GM12878 (cell line): ENCODE data around the gene CDCP2. TPM values are rescaled to one million over a fixed set of nuclear protein-coding genes. Genes with fewer than 3 reads are reported as not detected.

Source experiments
- ATAC-seq: fragments of 200-7000 bp; cut with Tn5 transposase; 3 replicates; pipeline ENCODE4 v1.9.1; 2020; ENCODE audit warnings: mild to moderate bottlenecking, moderate library complexity
- BruUV-seq: library from RNA; stranded (reverse); fragments of 400-500 nt; replicated peaks from 2 replicates; lab custom pipeline; 2021; lab: Mats Ljungman, UMichigan
- CTCF ChIA-PET: fragments of 300-600 bp; sonication (Branson Sonifier 250); formaldehyde crosslinking; extraction: SDS; loops from one replicate; lab custom pipeline; 2021; ENCODE audit warnings: inconsistent platforms; lab: Yijun Ruan, JAX
- POLR2A ChIA-PET: fragments of 350-600 bp; formaldehyde crosslinking; extraction: SDS; loops from one replicate; lab custom pipeline; 2021; ENCODE audit warnings: inconsistent platforms; lab: Charles Lee
- RAD21 ChIA-PET: fragments of 300-600 bp; sonication (Branson Sonifier 250); formaldehyde crosslinking; loops from one replicate; lab custom pipeline; 2023; ENCODE audit warnings: antibody characterized with exemption; ENCODE audit not compliant: unreplicated experiment; lab: Charles Lee
- SMC1A ChIA-PET: fragments of 300-600 bp; sonication (Branson Sonifier 250); formaldehyde crosslinking; loops from one replicate; lab custom pipeline; 2023; ENCODE audit not compliant: unreplicated experiment, uncharacterized antibody; lab: Charles Lee
- DNase-seq: peaks from one replicate; pipeline ENCODE4 v3.0.0-alpha.2; 2011; ENCODE audit warnings: low read depth, low spot score
- FAIRE-seq: peaks from 3 replicates; lab custom pipeline; 2011; peaks lifted over from hg19 to GRCh38; lab: Jason Lieb, UNC
- H2AFZ ChIP-seq: 2 replicates; pipeline ENCODE4 v1.6.0; 2011; ENCODE audit warnings: low read depth, low read length, control low read depth; ENCODE audit not compliant: control insufficient read depth
- H3K27ac ChIP-seq: 2 replicates; pipeline ENCODE4 v1.5.1; 2011; ENCODE audit warnings: control low read depth; ENCODE audit not compliant: control insufficient read depth, insufficient read depth
- H3K27me3 ChIP-seq, 2 experiments: replicated peaks in 1 of 2; 2 replicates each; pipeline versions ENCODE4 v1.6.0 to v1.6.1; 2011; ENCODE audit warnings: low read length in 1 of 2; ENCODE audit not compliant: control insufficient read depth in 2 of 2, insufficient read depth in 2 of 2
- H3K36me3 ChIP-seq, 2 experiments: 2 replicates each; pipeline ENCODE4 v1.5.1; 2011; ENCODE audit warnings: low read length in 1 of 2; ENCODE audit not compliant: control insufficient read depth in 2 of 2, insufficient read depth in 2 of 2
- H3K4me1 ChIP-seq: 2 replicates; pipeline ENCODE4 v1.6.1; 2011; ENCODE audit warnings: mild to moderate bottlenecking, low read length, moderate library complexity, mixed read lengths; ENCODE audit not compliant: control insufficient read depth, insufficient read depth
- H3K4me2 ChIP-seq: 2 replicates; pipeline ENCODE4 v1.6.0; 2011; ENCODE audit warnings: control low read depth; ENCODE audit not compliant: control insufficient read depth, insufficient read depth
- H3K4me3 ChIP-seq: fragments of 200-600 bp; sonication (generic); 2 replicates; pipeline ENCODE4 v1.5.1; 2016
- H3K79me2 ChIP-seq: 2 replicates; pipeline ENCODE4 v1.6.0; 2011; ENCODE audit warnings: low read length; ENCODE audit not compliant: control insufficient read depth, insufficient read depth
- H3K9ac ChIP-seq: 2 replicates; pipeline ENCODE4 v1.8.0; 2011; ENCODE audit warnings: low read length, control low read depth, mixed read lengths; ENCODE audit not compliant: control insufficient read depth, insufficient read depth
- H3K9me3 ChIP-seq: replicated peaks from 3 replicates; pipeline ENCODE4 v1.5.1; 2011; ENCODE audit warnings: mild to moderate bottlenecking, low read length; ENCODE audit not compliant: control insufficient read depth, insufficient read depth
- H4K20me1 ChIP-seq: 2 replicates; pipeline ENCODE4 v1.6.0; 2011; ENCODE audit not compliant: control insufficient read depth, insufficient read depth
- CHD2 ChIP-seq: IDR thresholded peaks from 2 replicates; pipeline ENCODE4 v1.6.1; 2011; ENCODE audit warnings: low read depth, low read length, improper control_type of control experiment, borderline replicate concordance
- KAT2A ChIP-seq: conservative IDR thresholded peaks from 2 replicates; pipeline ENCODE4 v1.6.1; 2011; ENCODE audit warnings: low read depth, low read length; ENCODE audit not compliant: control insufficient read depth
- KDM1A ChIP-seq: fragments of 200-600 bp; sonication (generic); IDR thresholded peaks from 2 replicates; pipeline ENCODE4 v1.6.1; 2016; ENCODE audit warnings: borderline replicate concordance
- TARDBP ChIP-seq: IDR thresholded peaks from 2 replicates; pipeline ENCODE4 v1.6.1; 2016; ENCODE audit warnings: borderline replicate concordance
- WGBS: methylation state at CpG from one replicate; pipeline ENCODE4 v1.1.6; 2016; ENCODE audit warnings: low lambda C conversion rate; ENCODE audit not compliant: insufficient replicate concordance, insufficient coverage; ENCODE audit errors: missing lambda C conversion rate; 5-methylcytosine and 5-hydroxymethylcytosine counted together
- in situ Hi-C: fragments of 300-500 bp; cut with MboI; formaldehyde crosslinking; loops from 9 replicates; pipeline ENCODE4 v1.14.3; 2018; ENCODE audit warnings: mixed read lengths
- intact Hi-C: fragments of 100-400 bp; cut with micrococcal nuclease; formaldehyde crosslinking; loops from one replicate; pipeline ENCODE4 v1.14.2; 2022; ENCODE audit not compliant: unreplicated experiment
- polyA plus RNA-seq, 11 experiments: library from polyadenylated mRNA; depleted of rRNA in 4 of 11; unstranded in 6 of 11; stranded (reverse) in 5 of 11; fragments of >200 nt; fragmentation: Nextera tagmentation in 4 of 11; fragmentation: Illumina TruSeq in 1 of 11; extraction: Ambion mirVana in 4 of 11; extraction: Trizol in 1 of 11; gene quantifications; 1 replicate in 1 of 11; 2 replicates in 10 of 11; pipeline versions ENCODE4 v1.2.1 to v1.2.3, GENCODE V29; 2011 to 2016; ENCODE audit warnings: inconsistent platforms in 2 of 11, missing spikeins in 2 of 11, low read depth in 1 of 11
- total RNA-seq, 4 experiments: library from RNA; depleted of rRNA in 3 of 4; stranded (reverse); fragments of >200 nt in 3 of 4; fragmentation: Illumina TruSeq in 1 of 4; extraction: Trizol in 1 of 4; gene quantifications; 2 replicates each; pipeline versions ENCODE4 v1.2.1 to v1.2.3, GENCODE V29; 2013 to 2021
- TF ChIP-seq, protein P1 (sequence below): fragments of 150-350 bp; IDR thresholded peaks from 2 replicates; pipeline ENCODE4 v1.6.1; 2016; ENCODE audit warnings: low read depth, low read length

Gene CDCP2
- total and polyA plus RNA-seq, 10 of the 15 experiments (the other 5 are each of a cell fraction or from before 2014, with no cell fraction given): 0.06 TPM; not detected in 9

- no peak overlapping the region for H3K9ac ChIP-seq
- WGBS: 2% methylated on average over 4 of the region's 4 CpGs
- H3K36me3 ChIP-seq: no peaks in the 10 kb centered on the region
- ATAC-seq (no peak; the same call in 2 of the 3 replicates), DNase-seq (no peak), FAIRE-seq (no peak)
- no peak overlapping the region for H3K4me3 ChIP-seq
- no peak overlapping the region for H3K27ac ChIP-seq
- in situ Hi-C loops (no loop called here), intact Hi-C loops (no loop called here)
- TF ChIP-seq KAT2A: no peak
- TF ChIP-seq, protein P1, sequence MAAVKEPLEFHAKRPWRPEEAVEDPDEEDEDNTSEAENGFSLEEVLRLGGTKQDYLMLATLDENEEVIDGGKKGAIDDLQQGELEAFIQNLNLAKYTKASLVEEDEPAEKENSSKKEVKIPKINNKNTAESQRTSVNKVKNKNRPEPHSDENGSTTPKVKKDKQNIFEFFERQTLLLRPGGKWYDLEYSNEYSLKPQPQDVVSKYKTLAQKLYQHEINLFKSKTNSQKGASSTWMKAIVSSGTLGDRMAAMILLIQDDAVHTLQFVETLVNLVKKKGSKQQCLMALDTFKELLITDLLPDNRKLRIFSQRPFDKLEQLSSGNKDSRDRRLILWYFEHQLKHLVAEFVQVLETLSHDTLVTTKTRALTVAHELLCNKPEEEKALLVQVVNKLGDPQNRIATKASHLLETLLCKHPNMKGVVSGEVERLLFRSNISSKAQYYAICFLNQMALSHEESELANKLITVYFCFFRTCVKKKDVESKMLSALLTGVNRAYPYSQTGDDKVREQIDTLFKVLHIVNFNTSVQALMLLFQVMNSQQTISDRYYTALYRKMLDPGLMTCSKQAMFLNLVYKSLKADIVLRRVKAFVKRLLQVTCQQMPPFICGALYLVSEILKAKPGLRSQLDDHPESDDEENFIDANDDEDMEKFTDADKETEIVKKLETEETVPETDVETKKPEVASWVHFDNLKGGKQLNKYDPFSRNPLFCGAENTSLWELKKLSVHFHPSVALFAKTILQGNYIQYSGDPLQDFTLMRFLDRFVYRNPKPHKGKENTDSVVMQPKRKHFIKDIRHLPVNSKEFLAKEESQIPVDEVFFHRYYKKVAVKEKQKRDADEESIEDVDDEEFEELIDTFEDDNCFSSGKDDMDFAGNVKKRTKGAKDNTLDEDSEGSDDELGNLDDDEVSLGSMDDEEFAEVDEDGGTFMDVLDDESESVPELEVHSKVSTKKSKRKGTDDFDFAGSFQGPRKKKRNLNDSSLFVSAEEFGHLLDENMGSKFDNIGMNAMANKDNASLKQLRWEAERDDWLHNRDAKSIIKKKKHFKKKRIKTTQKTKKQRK: no peak
- TF ChIP-seq CHD2: no peak
- no peak for TF ChIP-seq KDM1A
- TF ChIP-seq TARDBP: no peak
- ChIA-PET SMC1A (no interaction called here), RAD21 (no interaction called here), CTCF (no interaction called here), POLR2A (interaction anchor here (0.6 kb wide), 1 partner anchor 1258 kb away, joined by 3 read pairs; no protein-coding TSS in a partner anchor)
- BruUV-seq: no TSS peak
- H3K79me2 ChIP-seq: no peaks in the 10 kb centered on the region
- H3K4me1 ChIP-seq: no peaks in the 10 kb centered on the region
- H3K27me3 ChIP-seq: no peaks in the 10 kb centered on the region
- H3K9me3 ChIP-seq: no peaks in the 10 kb centered on the region
- no peak overlapping the region for H2AFZ ChIP-seq
- no peaks in the 10 kb centered on the region for H4K20me1 ChIP-seq
- no peak overlapping the region for H3K4me2 ChIP-seq
Observed at GRCh38 chr1:54159733-54160316, 7.0 kb upstream of the CDCP2 start.
